Endothelial cell of umbilical vein (primary cell): ENCODE results near the gene MT3. TPM values are rescaled to one million over a fixed set of nuclear protein-coding genes. Genes with fewer than 3 reads are reported as not detected.

Experiments
- BruUV-seq: library from RNA; stranded (reverse); fragments of 400-500 nt; replicated peaks from 2 replicates; lab custom pipeline; 2021; lab: Mats Ljungman, UMichigan
- CTCF ChIA-PET: fragments of 300-600, 350-600 bp; sonication (Branson Sonifier 250); formaldehyde crosslinking; loops from one replicate; lab custom pipeline; 2021; ENCODE audit warnings: antibody characterized with exemption, inconsistent platforms; lab: Charles Lee
- POLR2A ChIA-PET: fragments of 300-600, 350-600 bp; sonication (Branson Sonifier 250); formaldehyde crosslinking; loops from one replicate; lab custom pipeline; 2021; ENCODE audit warnings: antibody characterized with exemption, inconsistent platforms; lab: Charles Lee
- DNase-seq: peaks from one replicate; pipeline ENCODE4 v3.0.0-alpha.2; 2011; ENCODE audit warnings: low read depth, low spot score
- FAIRE-seq: peaks from 2 replicates; lab custom pipeline; 2011; peaks lifted over from hg19 to GRCh38; lab: Jason Lieb, UNC
- H2AFZ ChIP-seq: 2 replicates; pipeline ENCODE4 v1.6.0; 2012; ENCODE audit warnings: low read depth, low read length, control low read depth, inconsistent platforms
- H3K27ac ChIP-seq: 2 replicates; pipeline ENCODE4 v1.5.1; 2011; ENCODE audit warnings: low read depth, mild to moderate bottlenecking, control low read depth, low read length, moderate library complexity; ENCODE audit not compliant: insufficient read depth
- H3K27me3 ChIP-seq, 2 experiments: 2 replicates each; pipeline versions ENCODE4 v1.6.0 to v1.6.1; 2011; ENCODE audit warnings: low read length in 2 of 2, mixed read lengths in 1 of 2; ENCODE audit not compliant: control insufficient read depth in 2 of 2, insufficient read depth in 2 of 2
- H3K36me3 ChIP-seq, 2 experiments: 2 replicates in 1 of 2; 3 replicates in 1 of 2; pipeline ENCODE4 v1.5.1; 2011; ENCODE audit warnings: low read length in 2 of 2, mild to moderate bottlenecking in 1 of 2, moderate library complexity in 1 of 2; ENCODE audit not compliant: control insufficient read depth in 2 of 2, insufficient read depth in 2 of 2; ENCODE audit errors: extremely low read depth in 1 of 2
- H3K4me1 ChIP-seq: 3 replicates; pipeline ENCODE4 v1.5.1; 2011; ENCODE audit warnings: mild to moderate bottlenecking, low read length; ENCODE audit not compliant: control insufficient read depth, insufficient read depth; ENCODE audit errors: extremely low read depth
- H3K4me2 ChIP-seq: 2 replicates; pipeline ENCODE4 v1.6.1; 2011; ENCODE audit warnings: low read length, control low read depth, mixed read lengths; ENCODE audit not compliant: insufficient read depth
- H3K4me3 ChIP-seq, 3 experiments: fragments of 200-600 bp in 1 of 3; sonication (generic), shearing (Covaris generic) in 1 of 3; replicated peaks in 1 of 3; 2 replicates each; pipeline ENCODE4 v1.5.1; 2011 to 2016; ENCODE audit warnings: control low read depth in 3 of 3, low read length in 3 of 3, mild to moderate bottlenecking in 2 of 3, inconsistent platforms in 1 of 3, low read depth in 1 of 3, moderate library complexity in 1 of 3; ENCODE audit not compliant: insufficient read depth in 1 of 3
- H3K79me2 ChIP-seq: 2 replicates; pipeline ENCODE4 v1.6.0; 2012; ENCODE audit warnings: low read length, inconsistent platforms; ENCODE audit not compliant: control insufficient read depth, insufficient read depth
- H3K9ac ChIP-seq: replicated peaks from 2 replicates; pipeline ENCODE3; 2011; ENCODE audit warnings: low read length, control low read depth; ENCODE audit not compliant: insufficient read depth; ENCODE audit errors: extremely low read depth
- H3K9me1 ChIP-seq: replicated peaks from 3 replicates; pipeline ENCODE4 v1.6.0; 2011; ENCODE audit warnings: mild to moderate bottlenecking, low read length; ENCODE audit not compliant: control insufficient read depth, insufficient read depth; ENCODE audit errors: extremely low read depth
- H3K9me3 ChIP-seq: replicated peaks from 2 replicates; pipeline ENCODE4 v1.5.1; 2012; ENCODE audit warnings: low read length, inconsistent platforms; ENCODE audit not compliant: control insufficient read depth, insufficient read depth
- H4K20me1 ChIP-seq: replicated peaks from 2 replicates; pipeline ENCODE3; 2011; ENCODE audit warnings: mild to moderate bottlenecking, low read length; ENCODE audit not compliant: control insufficient read depth, insufficient read depth; ENCODE audit errors: extremely low read depth
- EZH2 ChIP-seq: IDR thresholded peaks from 2 replicates; pipeline ENCODE4 v1.6.1; 2012; ENCODE audit warnings: borderline replicate concordance, low read depth, mild to moderate bottlenecking, moderate library complexity, low read length, inconsistent platforms; ENCODE audit not compliant: severe bottlenecking
- GATA2 ChIP-seq: IDR thresholded peaks from 2 replicates; pipeline ENCODE4 v1.7.0; 2011; ENCODE audit warnings: low read depth, mild to moderate bottlenecking, moderate library complexity, mixed read lengths, low read length; ENCODE audit not compliant: insufficient read length, insufficient read depth
- POLR2A ChIP-seq: IDR thresholded peaks from 2 replicates; pipeline ENCODE4 v1.6.1; 2012; ENCODE audit warnings: low read depth, mild to moderate bottlenecking, control low read depth, low read length
- POLR2AphosphoS5 ChIP-seq: IDR thresholded peaks from 2 replicates; pipeline ENCODE4 v1.6.1; 2012; ENCODE audit warnings: low read depth, mild to moderate bottlenecking, control low read depth, low read length, moderate library complexity; ENCODE audit not compliant: insufficient read depth
- dilution Hi-C: fragments of 300-500 bp; cut with MboI; formaldehyde crosslinking; loops from one replicate; pipeline ENCODE4 v1.15.0; 2019; ENCODE audit warnings: low sequenced_read_pairs; ENCODE audit not compliant: extremely low pct_ligation_motif_present
- intact Hi-C: fragments of 100-400 bp; cut with micrococcal nuclease; formaldehyde crosslinking; loops from one replicate; pipeline ENCODE4 v1.10.0; 2022
- polyA plus RNA-seq, 4 experiments: library from polyadenylated mRNA; depleted of rRNA in 3 of 4; stranded (reverse) in 3 of 4; unstranded in 1 of 4; fragments of >200 nt; gene quantifications; 2 replicates each; pipeline versions ENCODE4 v1.2.1 to v1.2.3, GENCODE V29; 2011 to 2012; ENCODE audit warnings: missing spikeins in 1 of 4
- total RNA-seq: library from RNA; stranded (reverse); gene quantifications from 2 replicates; pipeline ENCODE4 v1.2.3, GENCODE V29; 2021
- TF ChIP-seq, protein P1 (sequence below), 2 donors: IDR thresholded peaks; 1 replicate in 1 of 2; 2 replicates in 1 of 2; pipeline ENCODE4 v1.5.1; 2011; ENCODE audit warnings: low read length in 2 of 2, mild to moderate bottlenecking in 2 of 2, moderate library complexity in 2 of 2, control low read depth in 1 of 2, inconsistent platforms in 1 of 2, low read depth in 1 of 2; ENCODE audit not compliant: insufficient read depth in 1 of 2; ENCODE audit errors: extremely low read depth in 1 of 2

The MT3 gene
- total and polyA plus RNA-seq, 2 donors (not counting 3 experiments of a cell fraction or from before 2014, with no cell fraction given): not detected

DNA sequence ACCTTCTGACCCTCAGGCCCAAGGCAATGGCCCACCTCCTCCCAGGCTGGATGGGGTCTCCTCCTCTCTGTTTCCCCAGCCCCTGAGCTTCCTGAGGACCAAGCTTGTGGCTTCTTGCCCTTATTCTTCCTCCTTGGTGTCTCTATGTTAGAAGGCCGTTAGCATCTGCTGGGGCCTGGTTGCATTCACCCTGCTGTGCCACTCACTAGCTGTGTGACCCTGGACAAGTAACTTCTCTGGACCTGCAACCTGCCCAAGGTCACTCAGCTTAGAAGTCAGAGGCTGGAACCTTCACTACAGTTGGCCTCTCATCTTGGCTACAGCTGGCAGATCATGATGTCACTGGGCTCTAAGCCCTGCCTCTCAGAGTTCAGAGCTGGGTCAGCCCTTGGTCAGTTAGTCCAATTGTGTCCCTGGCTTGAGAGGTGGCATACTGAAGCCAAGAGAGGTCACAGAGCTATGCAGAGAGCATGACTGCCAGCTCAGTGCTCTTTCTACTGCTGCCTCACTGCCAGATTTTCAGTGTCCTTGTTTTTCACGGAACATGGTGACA is 22.0 kb downstream of the MT3 start:
- intact Hi-C loops: no loop called here
- POLR2A ChIA-PET: interaction anchor here (4.5 kb wide), 1 partner anchor 15 kb away, joined by 51 read pairs; the partner anchor contains the start of gene MT1E

DNA sequence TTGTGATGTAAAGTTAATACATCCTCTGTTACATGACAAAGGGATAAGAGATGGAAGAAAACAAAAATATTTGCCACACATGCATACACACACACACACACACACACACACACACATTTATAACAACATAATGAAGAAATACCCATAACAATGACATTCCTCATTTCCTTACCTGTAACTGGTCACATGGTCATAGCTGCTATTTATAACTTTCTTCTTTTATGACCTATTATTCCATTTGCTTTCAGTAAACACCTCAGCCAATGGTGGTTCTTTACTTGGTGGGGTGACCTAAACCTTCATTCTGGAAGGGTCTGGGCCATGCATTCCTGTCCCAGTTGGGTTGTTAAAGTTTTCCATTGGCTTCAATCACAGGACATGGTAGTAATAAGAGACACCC is 24.4 kb downstream of the MT3 start:
- no peak for TF ChIP-seq EZH2
- TF ChIP-seq GATA2: no peak
- no peak for TF ChIP-seq POLR2A
- TF ChIP-seq, protein P1, sequence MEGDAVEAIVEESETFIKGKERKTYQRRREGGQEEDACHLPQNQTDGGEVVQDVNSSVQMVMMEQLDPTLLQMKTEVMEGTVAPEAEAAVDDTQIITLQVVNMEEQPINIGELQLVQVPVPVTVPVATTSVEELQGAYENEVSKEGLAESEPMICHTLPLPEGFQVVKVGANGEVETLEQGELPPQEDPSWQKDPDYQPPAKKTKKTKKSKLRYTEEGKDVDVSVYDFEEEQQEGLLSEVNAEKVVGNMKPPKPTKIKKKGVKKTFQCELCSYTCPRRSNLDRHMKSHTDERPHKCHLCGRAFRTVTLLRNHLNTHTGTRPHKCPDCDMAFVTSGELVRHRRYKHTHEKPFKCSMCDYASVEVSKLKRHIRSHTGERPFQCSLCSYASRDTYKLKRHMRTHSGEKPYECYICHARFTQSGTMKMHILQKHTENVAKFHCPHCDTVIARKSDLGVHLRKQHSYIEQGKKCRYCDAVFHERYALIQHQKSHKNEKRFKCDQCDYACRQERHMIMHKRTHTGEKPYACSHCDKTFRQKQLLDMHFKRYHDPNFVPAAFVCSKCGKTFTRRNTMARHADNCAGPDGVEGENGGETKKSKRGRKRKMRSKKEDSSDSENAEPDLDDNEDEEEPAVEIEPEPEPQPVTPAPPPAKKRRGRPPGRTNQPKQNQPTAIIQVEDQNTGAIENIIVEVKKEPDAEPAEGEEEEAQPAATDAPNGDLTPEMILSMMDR (IDR thresholded peaks at IDR 0.05; ENCODE audit: extremely low read depth in 1 of 2, insufficient read depth in 1 of 2, low read depth in 1 of 2, low read length in 2 of 2): no peak
- intact Hi-C loops: no loop called here

More for the DNA sequence above, 22.0 kb downstream of the MT3 start:
- dilution Hi-C loops: no loop called here
- CTCF ChIA-PET: interaction anchor here (1.3 to 2.6 kb wide), 5 partner anchors 12 to 97 kb away, joined by 3 to 8 read pairs (median 8); partner anchors contain the start of gene MT1E
- Histone ChIP-seq H3K4me3 (no peak overlapping the region), H3K4me2 (peak overlapping the region; percentile 81), H3K4me1 (peaks cover 70% of the 10 kb centered on the region), H3K9me1 (no peaks in the 10 kb centered on the region), H2AFZ (no peak overlapping the region), H3K9ac (peak overlapping the region; percentile 95), H3K27ac (peak overlapping the region; percentile 99), H3K9me3 (no peaks in the 10 kb centered on the region), H4K20me1 (no peaks in the 10 kb centered on the region), H3K27me3 (no peaks in the 10 kb centered on the region), H3K79me2 (peaks cover 28% of the 10 kb centered on the region), H3K36me3 (no peaks in the 10 kb centered on the region)
- DNase-seq (peak; percentile 45), FAIRE-seq (peak; percentile 82)
- TF ChIP-seq POLR2AphosphoS5 (peak; percentile 38), POLR2A (peak; percentile 29), GATA2 (no peak)
- no TSS peak for BruUV-seq

More for the DNA sequence above, 24.4 kb downstream of the MT3 start:
- H2AFZ ChIP-seq: no peak overlapping the region
- BruUV-seq: no TSS peak
- H3K4me3 ChIP-seq: peak overlapping the region in 1 of 3 experiments; percentile 55
- peak overlapping the region; percentile 74 for H3K4me2 ChIP-seq
- ChIA-PET POLR2A (interaction anchor here (1.5 kb wide), 1 partner anchor 12 kb away, joined by 4 read pairs; the partner anchor contains the start of gene MT1E), CTCF (interaction anchor here (1.5 to 2.6 kb wide), 3 partner anchors 12 to 89 kb away, joined by 3 to 8 read pairs (median 6); partner anchors contain the start of gene MT1E)
- H3K9me1 ChIP-seq: no peaks in the 10 kb centered on the region
- H3K36me3 ChIP-seq: no peaks in the 10 kb centered on the region
- H3K9me3 ChIP-seq: no peaks in the 10 kb centered on the region
- H3K27ac ChIP-seq: peak overlapping the region; percentile 80
- no peak for DNase-seq
- H3K4me1 ChIP-seq: peaks cover 76% of the 10 kb centered on the region
- H3K79me2 ChIP-seq: peaks cover 25% of the 10 kb centered on the region
- H3K9ac ChIP-seq: no peak overlapping the region
- no peaks in the 10 kb centered on the region for H4K20me1 ChIP-seq
- H3K27me3 ChIP-seq: no peaks in the 10 kb centered on the region
- dilution Hi-C loops: no loop called here
- no peak for FAIRE-seq
